ENCODE data around the gene CTCFL. TPM values are rescaled to one million over a fixed set of nuclear protein-coding genes. Genes with fewer than 3 reads are reported as not detected.
A peak's percentile ranks its signal among the peaks of the same experiment; 100 is the strongest.
"Not testable (repeated sequence)": the region's sequence is repeated elsewhere in the genome, so short reads cannot be mapped to it uniquely, and the experiment has no call there.

CTCFL gene
- total RNA-seq, 1 donor from 2014 or later: not detected

- DNase-seq (ENCODE audit: low read depth): not testable (repeated sequence)
Observed at GRCh38 chr20:57511709-57512108, 13.2 kb downstream of the CTCFL start.

GRCh38 chr20:57509665-57510237, 15.2 kb downstream of the CTCFL start:
- DNase-seq (ENCODE audit: low read depth): peak; percentile 11

GRCh38 chr20:57508831-57509230, 16.1 kb downstream of the CTCFL start:
- DNase-seq (ENCODE audit: low read depth): no peak

GRCh38 chr20:57508381-57508780, 16.6 kb downstream of the CTCFL start:
- no peak for DNase-seq (ENCODE audit: low read depth)

GRCh38 chr20:57507477-57507876, 17.5 kb downstream of the CTCFL start:
- peak; percentile 31 for DNase-seq (ENCODE audit: low read depth)

GRCh38 chr20:57505979-57506378, 19.0 kb downstream of the CTCFL start:
- peak; percentile 33 for DNase-seq (ENCODE audit: low read depth)

GRCh38 chr20:57504411-57504810, 20.5 kb downstream of the CTCFL start:
- DNase-seq (ENCODE audit: low read depth): no peak

- DNase-seq (ENCODE audit: low read depth): no peak
Observed at GRCh38 chr20:57503035-57503658, 21.8 kb downstream of the CTCFL start.

GRCh38 chr20:57502336-57502700, 22.6 kb downstream of the CTCFL start:
- DNase-seq (ENCODE audit: low read depth): no peak

- DNase-seq (ENCODE audit: low read depth): no peak
Observed at GRCh38 chr20:57501461-57502335, 23.2 kb downstream of the CTCFL start.

- no peak for DNase-seq (ENCODE audit: low read depth)
Observed at GRCh38 chr20:57500962-57501361, 24.0 kb downstream of the CTCFL start.

- DNase-seq (ENCODE audit: low read depth): no peak
Observed at GRCh38 chr20:57500235-57500634, 24.7 kb downstream of the CTCFL start.

GRCh38 chr20:57499676-57500075, 25.3 kb downstream of the CTCFL start:
- DNase-seq (ENCODE audit: low read depth): no peak

GRCh38 chr20:57498425-57499400, 26.2 kb downstream of the CTCFL start:
- DNase-seq (ENCODE audit: low read depth): peak; percentile 12

GRCh38 chr20:57496592-57496991, 28.3 kb downstream of the CTCFL start:
- DNase-seq (ENCODE audit: low read depth): no peak

- DNase-seq (ENCODE audit: low read depth): no peak
Observed at GRCh38 chr20:57495978-57496377, 29.0 kb downstream of the CTCFL start.

GRCh38 chr20:57493091-57493615, 31.8 kb downstream of the CTCFL start:
- no peak for DNase-seq (ENCODE audit: low read depth)

- DNase-seq (ENCODE audit: low read depth): no peak
Observed at GRCh38 chr20:57491373-57491772, 33.6 kb downstream of the CTCFL start.

- not testable (repeated sequence) for DNase-seq (ENCODE audit: low read depth)
Observed at GRCh38 chr20:57488277-57488676, 36.7 kb downstream of the CTCFL start.

- DNase-seq (ENCODE audit: low read depth): no peak
Observed at GRCh38 chr20:57485770-57486169, 39.2 kb downstream of the CTCFL start.

- no peak for DNase-seq (ENCODE audit: low read depth)
Observed at GRCh38 chr20:57484772-57485171, 40.2 kb downstream of the CTCFL start.
